ENCODE measurements around the gene C2CD2.

Gene C2CD2

DNA sequence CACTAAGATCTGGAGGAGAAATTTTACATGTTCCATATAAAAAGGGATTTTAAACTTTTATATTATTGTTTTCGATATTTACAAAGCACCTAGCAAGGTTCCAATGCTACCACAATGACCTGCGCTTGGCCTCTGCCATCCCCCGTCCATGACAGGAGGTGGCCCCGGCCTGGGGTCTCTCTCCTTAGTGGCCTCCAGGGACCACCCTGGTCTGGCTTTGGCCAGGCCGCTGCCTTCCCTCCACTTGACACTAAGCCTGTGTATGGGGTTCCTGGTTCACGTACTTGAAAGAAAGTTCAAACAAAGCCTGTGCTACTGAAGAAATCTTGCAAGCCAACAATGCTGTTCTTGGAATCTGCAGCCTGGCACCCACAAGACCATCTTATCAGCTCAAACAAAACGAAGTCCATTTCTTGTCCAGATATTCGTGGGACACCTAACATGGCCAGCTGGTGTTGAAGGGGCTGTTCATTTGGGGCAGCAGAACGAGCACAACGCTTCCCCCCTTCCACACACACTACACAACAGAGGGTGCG is 87.5 kb downstream of the C2CD2 start:
- no peak for DNase-seq (ENCODE audit: low spot score)

DNA sequence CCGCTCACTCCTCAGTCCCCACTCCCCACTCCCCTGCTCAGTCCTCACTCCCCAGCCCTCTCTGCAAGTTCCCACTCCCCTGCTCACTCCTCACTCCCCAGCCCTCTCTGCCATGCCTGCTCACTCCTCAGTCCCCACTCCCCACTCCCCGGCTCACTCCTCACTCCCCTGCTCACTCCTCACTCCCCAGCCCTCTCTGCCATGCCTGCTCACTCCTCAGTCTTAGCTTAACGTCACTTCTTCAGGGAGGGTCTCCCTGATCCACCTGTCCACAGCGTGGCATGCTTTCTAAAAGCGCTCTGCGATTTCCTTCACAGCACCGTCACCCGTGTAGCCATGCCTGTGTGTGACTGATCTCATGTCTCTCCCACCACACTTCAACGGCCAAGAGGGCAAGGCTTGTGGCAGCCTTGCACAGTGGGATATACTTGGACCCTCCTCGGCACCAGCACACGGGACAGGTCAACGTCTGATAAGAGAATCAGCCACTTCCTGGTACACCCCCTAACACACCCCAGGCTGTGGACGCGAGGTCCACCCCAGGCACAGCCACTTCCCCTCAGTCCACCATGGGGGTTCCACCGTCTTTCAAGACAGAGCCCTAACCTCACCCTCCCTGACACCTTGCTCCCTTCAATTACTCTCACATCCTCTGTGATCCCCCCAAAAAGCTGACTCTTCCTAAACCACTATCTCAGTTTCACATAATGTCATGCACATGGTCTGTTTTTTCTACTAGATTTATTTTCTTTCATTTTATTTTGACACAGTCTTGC is 88.6 kb downstream of the C2CD2 start:
- no peak for DNase-seq (ENCODE audit: low spot score)

GRCh38 chr21:41864311-41865001 is 89.4 kb downstream of the C2CD2 start:
- DNase-seq (ENCODE audit: low spot score), result no peak

DNA sequence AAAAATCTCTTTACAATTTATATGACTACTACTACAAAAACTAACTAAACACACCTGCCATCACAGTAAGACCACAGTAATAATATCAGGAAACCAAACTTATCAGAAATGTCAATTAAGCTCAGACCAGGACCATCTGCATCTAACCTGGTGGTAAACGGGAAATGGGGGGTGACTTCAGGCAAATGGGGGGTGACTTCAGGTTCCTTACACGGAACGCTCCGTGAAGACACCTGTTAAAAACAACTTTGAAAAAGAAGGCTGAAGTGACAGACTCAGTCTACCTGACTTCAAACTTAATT is 90.4 kb downstream of the C2CD2 start:
- no peak for DNase-seq (ENCODE audit: low spot score)

DNA sequence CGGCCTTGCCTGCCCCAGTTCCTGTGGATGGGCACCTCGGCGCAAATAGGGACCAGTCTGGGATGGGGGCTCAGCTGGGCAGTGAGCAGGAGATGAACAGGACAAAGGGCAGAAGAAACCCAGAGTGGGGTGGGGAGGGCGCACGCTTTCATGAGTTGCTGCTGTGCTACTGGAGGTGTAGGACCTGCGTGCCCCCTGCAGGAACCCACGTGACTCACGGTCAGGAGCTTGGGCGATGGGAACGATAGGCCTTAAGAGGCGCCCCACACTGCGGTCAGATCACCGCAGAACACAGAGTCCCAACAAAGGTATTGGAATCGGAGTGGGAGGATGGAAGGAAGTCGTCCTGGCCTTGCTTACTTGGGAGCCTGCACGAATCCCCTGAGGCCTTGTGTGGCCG is 91.8 kb downstream of the C2CD2 start:
- no peak for DNase-seq (ENCODE audit: low spot score)

DNA sequence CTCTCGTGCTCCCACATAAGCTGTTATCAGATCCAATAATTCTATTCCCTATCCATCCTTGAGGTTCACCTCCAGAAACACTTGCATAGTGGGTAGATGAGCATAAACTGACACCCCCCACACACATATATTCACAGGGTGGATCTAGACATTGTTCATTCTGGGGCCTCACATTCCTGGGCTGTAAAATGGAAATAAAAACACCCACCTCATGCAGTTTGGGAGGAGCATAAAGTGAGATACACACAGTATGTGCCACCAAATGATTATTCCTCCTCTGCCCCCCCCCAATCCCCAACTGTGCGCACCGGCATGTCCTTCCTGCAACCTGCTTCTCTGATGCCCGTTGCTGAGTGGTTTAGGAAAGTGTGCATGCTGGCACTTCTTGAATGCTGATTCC is 92.6 kb downstream of the C2CD2 start:
- no peak for DNase-seq (ENCODE audit: low spot score)

- DNase-seq (ENCODE audit: low spot score), result no peak
Measured at GRCh38 chr21:41859297-41859980, 94.4 kb downstream of the C2CD2 start.

GRCh38 chr21:41858466-41859296 is 95.1 kb downstream of the C2CD2 start:
- no peak for DNase-seq (ENCODE audit: low spot score)

GRCh38 chr21:41857771-41858300 is 96.0 kb downstream of the C2CD2 start:
- DNase-seq (ENCODE audit: low spot score), result no peak

GRCh38 chr21:41856572-41856971 is 97.2 kb downstream of the C2CD2 start:
- no peak for DNase-seq (ENCODE audit: low spot score)

GRCh38 chr21:41854426-41854995 is 99.3 kb downstream of the C2CD2 start:
- DNase-seq (ENCODE audit: low spot score), result no peak

DNA sequence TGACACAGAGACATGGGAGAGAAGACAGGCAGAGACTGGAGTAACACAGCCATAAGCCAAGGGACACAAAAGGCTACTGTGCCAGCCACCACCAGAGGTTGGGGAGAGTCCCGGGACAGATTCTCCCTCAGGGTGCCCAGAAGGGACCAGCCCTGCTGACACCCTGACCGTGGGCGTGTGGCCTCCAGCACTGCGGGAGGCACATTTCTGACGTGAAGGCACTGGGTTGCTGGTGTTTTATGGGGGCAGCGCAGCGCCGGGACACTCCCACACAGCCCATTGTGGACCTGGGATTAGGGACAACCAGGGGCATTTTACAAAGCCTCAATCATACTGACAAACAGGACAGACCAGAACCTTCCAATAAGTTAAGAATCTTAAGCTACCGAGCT is 100.9 kb downstream of the C2CD2 start:
- no peak for DNase-seq (ENCODE audit: low spot score)

- DNase-seq (ENCODE audit: low spot score), result no peak
Measured at GRCh38 chr21:41852151-41852928, 101.5 kb downstream of the C2CD2 start.

DNA sequence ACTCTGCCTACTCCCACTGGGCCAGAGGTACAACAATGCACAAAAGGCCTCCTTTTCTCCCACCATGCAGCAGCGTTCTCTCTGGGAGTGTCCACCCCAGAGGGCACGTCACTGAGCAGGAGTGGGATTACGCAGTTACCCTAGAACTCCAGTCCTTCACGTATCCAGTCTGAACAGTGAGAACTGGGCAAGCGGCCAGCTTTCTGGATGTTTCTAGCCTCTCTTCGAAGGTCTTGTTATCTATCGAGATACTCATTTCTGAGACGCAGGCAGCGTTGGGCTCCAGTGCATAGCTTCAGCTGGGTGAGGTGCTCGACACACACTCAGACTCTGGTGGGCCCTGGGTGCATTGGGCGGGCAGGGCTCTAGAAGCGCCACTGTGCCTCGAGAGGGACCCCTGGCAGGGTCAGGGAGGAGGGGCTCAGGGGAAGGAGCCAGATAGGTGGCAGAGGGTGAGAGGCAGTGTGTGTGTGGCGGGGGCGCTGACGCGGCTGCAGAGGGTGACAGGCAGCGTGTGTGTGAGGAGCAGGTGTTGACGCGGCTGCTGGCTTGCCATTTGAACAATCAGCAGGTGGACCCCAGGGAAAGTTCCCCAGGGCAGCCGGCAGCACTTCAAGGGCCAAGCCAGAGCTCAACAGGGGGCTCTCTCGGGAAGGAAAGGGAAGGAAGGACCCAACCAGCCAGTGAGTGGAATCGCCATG is 102.6 kb downstream of the C2CD2 start:
- DNase-seq (ENCODE audit: low spot score), result no peak

DNA sequence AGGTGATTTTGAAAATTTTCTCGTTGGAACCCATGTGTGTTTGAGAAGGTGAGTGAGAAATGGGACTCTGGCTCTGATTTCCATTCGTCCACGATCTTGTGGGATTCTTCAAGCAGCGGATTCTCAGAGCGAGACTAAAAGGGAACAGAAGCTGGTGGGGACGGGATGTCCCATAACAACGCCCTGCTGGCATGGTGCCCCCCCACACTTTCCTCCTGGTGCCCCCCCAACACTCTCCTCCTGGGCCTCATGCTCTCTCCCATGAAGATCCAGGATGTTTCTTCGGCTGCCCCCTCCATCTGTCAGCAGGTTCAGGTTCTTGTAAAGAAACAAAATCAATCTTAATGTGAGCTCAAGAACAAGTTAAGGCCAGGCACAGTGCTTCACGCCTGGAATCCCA is 103.7 kb downstream of the C2CD2 start:
- DNase-seq (ENCODE audit: low spot score), result no peak

DNA sequence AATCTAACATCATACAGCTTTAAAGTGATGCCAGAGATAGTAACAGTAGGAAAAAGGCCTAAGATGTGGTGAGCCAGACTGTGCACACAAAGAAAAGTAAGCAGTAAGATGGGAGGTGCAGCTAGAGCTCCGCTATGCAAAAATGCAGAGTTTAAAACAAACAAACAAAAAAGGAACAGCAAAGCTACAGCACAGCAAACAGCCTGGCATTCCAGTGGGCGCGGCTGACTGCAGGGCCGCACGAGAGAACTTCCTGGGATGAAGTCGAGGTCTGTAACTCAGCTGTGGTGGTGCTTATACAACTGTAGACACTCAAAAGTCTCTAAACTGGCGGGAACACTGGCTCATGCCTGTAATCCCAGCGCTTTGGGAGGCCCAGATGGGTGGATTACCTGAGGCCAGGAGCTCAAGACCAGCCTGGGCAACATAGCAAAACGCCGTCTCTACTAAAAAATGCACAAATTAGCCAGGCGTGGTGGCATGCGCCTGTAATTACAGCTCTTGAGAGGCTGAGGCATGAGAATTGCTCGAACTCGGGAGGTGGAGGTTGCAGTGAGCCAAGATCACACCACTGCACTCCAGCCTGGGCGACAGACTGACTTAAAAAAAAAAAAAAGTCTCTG is 104.7 kb downstream of the C2CD2 start:
- no peak for DNase-seq (ENCODE audit: low spot score)

- no peak for DNase-seq (ENCODE audit: low spot score)
Measured at GRCh38 chr21:41848533-41848932, 105.3 kb downstream of the C2CD2 start.

DNA sequence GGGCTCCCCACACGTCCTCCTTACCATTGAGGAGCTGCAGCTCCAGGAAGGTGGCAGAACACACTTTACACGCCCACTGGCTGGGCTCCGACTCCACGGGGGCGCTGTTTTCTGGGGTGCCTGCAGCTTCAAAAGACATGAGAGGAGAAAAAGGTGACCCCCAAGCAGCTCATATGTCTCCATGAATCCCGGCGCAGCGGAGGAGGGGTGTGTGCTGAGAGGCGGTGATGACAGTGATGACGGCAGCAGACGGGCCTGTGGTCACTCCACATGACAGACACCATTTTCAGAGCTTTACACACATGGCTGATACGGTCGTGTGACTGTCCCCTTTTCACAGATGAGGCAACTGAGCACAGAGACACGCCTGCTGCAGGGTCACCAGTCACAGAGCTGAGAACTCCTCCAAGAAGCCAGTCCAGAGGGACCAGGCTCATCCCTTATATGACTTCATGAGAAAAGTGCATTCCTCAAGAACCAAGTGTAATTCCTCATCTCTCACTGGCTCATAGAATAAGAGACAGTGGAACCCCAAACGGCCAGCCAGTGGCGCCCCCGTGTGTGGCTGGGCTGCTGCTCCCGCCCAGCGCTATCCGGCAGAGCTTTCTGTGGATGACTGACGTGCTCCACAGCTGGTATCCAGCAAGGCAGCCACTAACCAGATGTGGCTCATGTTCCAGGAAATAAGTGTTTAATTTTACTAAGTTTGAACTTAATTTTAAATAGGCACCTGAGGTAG is 106.6 kb downstream of the C2CD2 start:
- no peak for DNase-seq (ENCODE audit: low spot score)

DNA sequence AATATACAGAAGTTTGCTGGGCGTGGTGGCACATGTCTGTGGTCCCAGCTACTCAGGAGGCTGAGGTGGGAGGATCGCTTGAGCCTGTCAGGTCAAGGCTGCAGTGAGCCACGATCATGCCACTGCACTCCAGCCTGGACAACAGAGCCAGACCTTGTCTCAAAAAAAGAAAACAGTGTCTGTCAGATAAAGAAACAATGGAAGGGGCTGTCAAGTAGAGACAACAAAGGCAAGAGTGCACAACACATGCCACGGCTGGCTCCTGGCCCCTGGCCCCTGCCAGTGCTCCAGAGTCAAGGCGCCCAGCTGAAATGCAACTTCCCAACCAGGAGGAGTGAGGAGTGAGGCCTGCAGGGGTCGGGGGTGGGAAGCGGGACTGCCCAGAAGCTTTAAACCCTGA is 107.3 kb downstream of the C2CD2 start:
- no peak for DNase-seq (ENCODE audit: low spot score)
